Liver (tissue), 3 donors: ENCODE measurements around the gene EPB41L3.

Experiments used
- ATF3 ChIP-seq: IDR thresholded peaks from 2 replicates; pipeline ENCODE4 v1.6.1; 2016; ENCODE audit warnings: antibody characterized with exemption
- EGR1 ChIP-seq, 2 donors: IDR thresholded peaks; 2 replicates each; pipeline ENCODE4 v1.6.1; 2016 to 2018; ENCODE audit warnings: antibody characterized with exemption in 2 of 2, low read depth in 2 of 2
- MAX ChIP-seq: IDR thresholded peaks from 2 replicates; pipeline ENCODE4 v1.6.1; 2016; ENCODE audit warnings: antibody characterized with exemption
- NR2F2 ChIP-seq: IDR thresholded peaks from 2 replicates; pipeline ENCODE4 v1.6.1; 2016; ENCODE audit warnings: antibody characterized with exemption
- RAD21 ChIP-seq, 2 donors: IDR thresholded peaks; 2 replicates each; pipeline ENCODE4 v1.6.1; 2016; ENCODE audit warnings: antibody characterized with exemption in 2 of 2, mild to moderate bottlenecking in 2 of 2
- TAF1 ChIP-seq: conservative IDR thresholded peaks from 2 replicates; pipeline ENCODE4 v1.6.1; 2016; ENCODE audit warnings: antibody characterized with exemption, mild to moderate bottlenecking
- YY1 ChIP-seq: IDR thresholded peaks from 2 replicates; pipeline ENCODE4 v1.6.1; 2016; ENCODE audit warnings: antibody characterized with exemption, mild to moderate bottlenecking
- ZBTB33 ChIP-seq: IDR thresholded peaks from 2 replicates; pipeline ENCODE4 v1.6.1; 2016; ENCODE audit warnings: antibody characterized with exemption
- TF ChIP-seq, protein P1 (sequence below): fragments of 150-350 bp; IDR thresholded peaks from 2 replicates; pipeline ENCODE4 v1.5.1; 2017; ENCODE audit warnings: improper control_type of control experiment, low read depth, low read length; ENCODE audit not compliant: missing input control
- donor health status: healthy.
- donor health status: healthy.

DNA sequence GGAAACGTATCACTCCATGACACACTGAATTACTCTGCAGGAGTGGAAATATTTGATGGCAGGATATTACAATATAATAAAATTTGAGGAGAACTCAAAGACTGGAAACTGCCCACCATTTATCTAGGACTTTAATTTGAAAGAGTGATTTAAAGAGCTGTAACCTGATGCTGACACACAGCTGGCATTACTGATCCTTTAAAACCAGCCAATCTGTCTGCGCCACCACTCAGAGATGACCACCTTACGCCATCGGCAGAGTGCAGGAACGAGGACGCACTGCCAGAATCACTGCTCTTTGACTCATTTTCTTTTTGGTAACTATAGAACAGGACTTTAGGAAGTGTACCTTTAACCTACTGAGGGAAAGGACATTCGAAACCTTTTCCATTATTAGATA lies 114.1 kb downstream of the EPB41L3 start:
- TF ChIP-seq ZBTB33 = no peak
- TF ChIP-seq NR2F2 = no peak
- no peak for TF ChIP-seq EGR1 (IDR thresholded peaks at IDR 0.05; ENCODE audit: low read depth in 2 of 2)
- TF ChIP-seq, protein P1, sequence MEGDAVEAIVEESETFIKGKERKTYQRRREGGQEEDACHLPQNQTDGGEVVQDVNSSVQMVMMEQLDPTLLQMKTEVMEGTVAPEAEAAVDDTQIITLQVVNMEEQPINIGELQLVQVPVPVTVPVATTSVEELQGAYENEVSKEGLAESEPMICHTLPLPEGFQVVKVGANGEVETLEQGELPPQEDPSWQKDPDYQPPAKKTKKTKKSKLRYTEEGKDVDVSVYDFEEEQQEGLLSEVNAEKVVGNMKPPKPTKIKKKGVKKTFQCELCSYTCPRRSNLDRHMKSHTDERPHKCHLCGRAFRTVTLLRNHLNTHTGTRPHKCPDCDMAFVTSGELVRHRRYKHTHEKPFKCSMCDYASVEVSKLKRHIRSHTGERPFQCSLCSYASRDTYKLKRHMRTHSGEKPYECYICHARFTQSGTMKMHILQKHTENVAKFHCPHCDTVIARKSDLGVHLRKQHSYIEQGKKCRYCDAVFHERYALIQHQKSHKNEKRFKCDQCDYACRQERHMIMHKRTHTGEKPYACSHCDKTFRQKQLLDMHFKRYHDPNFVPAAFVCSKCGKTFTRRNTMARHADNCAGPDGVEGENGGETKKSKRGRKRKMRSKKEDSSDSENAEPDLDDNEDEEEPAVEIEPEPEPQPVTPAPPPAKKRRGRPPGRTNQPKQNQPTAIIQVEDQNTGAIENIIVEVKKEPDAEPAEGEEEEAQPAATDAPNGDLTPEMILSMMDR = no peak
- no peak for TF ChIP-seq TAF1
- no peak for TF ChIP-seq MAX
- no peak for TF ChIP-seq RAD21 (IDR thresholded peaks at IDR 0.05)
- no peak for TF ChIP-seq YY1
- no peak for TF ChIP-seq ATF3
